Measurements from ENCODE around the gene BTAF1. TPM values are rescaled to one million over a fixed set of nuclear protein-coding genes. Genes with fewer than 3 reads are reported as not detected.

Gene BTAF1
- total RNA-seq, 1 experiment from 2014 or later = 42.5 TPM

GRCh38 chr10:91879515-91880170 is 43.9 kb upstream of the BTAF1 start (continued):
- TF ChIP-seq CTCF (IDR thresholded peaks at IDR 0.05 in 2 of 3, conservative IDR thresholded peaks at IDR 0.05 in 1 of 3; ENCODE audit: borderline replicate concordance in 1 of 3, insufficient read depth in 1 of 3, low read depth in 2 of 3, low read length in 2 of 3) (no peak), ZNF274 (IDR thresholded peaks at IDR 0.05; ENCODE audit: low read depth, low read length) (no peak), FOSL1 (IDR thresholded peaks at IDR 0.05; ENCODE audit: low read depth) (no peak), CEBPB (IDR thresholded peaks at IDR 0.05; ENCODE audit: low read depth) (no peak), ZFX (IDR thresholded peaks at IDR 0.05) (no peak), RAD21 (IDR thresholded peaks at IDR 0.05; ENCODE audit: low read depth) (no peak), SIN3A (IDR thresholded peaks at IDR 0.05; ENCODE audit: low read depth) (no peak), JUND (IDR thresholded peaks at IDR 0.05) (no peak), MAX (IDR thresholded peaks at IDR 0.05) (no peak), ZBTB33 (IDR thresholded peaks at IDR 0.05; ENCODE audit: extremely low read depth, insufficient replicate concordance, low read length) (no peak)

GRCh38 chr10:91880310-91880709 is 43.3 kb upstream of the BTAF1 start:
- Histone ChIP-seq H3K79me2 (ENCODE audit: insufficient read depth, low read length) (no peaks in the 10 kb centered on the region), H2AFZ (ENCODE audit: low read depth, low read length, poor library complexity, severe bottlenecking) (no peak overlapping the region), H3K4me1 (ENCODE audit: control insufficient read depth in 1 of 2, insufficient read depth in 2 of 2, low read length in 2 of 2) (no peaks in the 10 kb centered on the region; a peak in 1 of 4 replicates), H3K4me3 (replicated peaks in 1 of 2; ENCODE audit: low read depth in 1 of 2, low read length in 2 of 2) (no peak overlapping the region), H3K27me3 (ENCODE audit: insufficient read depth, low read length) (no peaks in the 10 kb centered on the region), H3K9ac (ENCODE audit: low read length) (no peak overlapping the region), H3K27ac (ENCODE audit: low read depth, low read length) (no peak overlapping the region), H3K4me2 (ENCODE audit: low read length) (no peak overlapping the region), H3K9me2 (ENCODE audit: insufficient read depth) (no peaks in the 10 kb centered on the region), H4K20me1 (ENCODE audit: insufficient read depth) (no peaks in the 10 kb centered on the region), H3K9me3 (ENCODE audit: control insufficient read depth in 1 of 2, insufficient read depth in 1 of 2, low read depth in 1 of 2, low read length in 2 of 2) (no peaks in the 10 kb centered on the region), H3K36me3 (ENCODE audit: control insufficient read depth in 1 of 2, insufficient read depth in 2 of 2, low read length in 2 of 2) (no peaks in the 10 kb centered on the region)
- DNase-seq (ENCODE audit: low read depth, low spot score) (no peak), ATAC-seq (peak; percentile 69)
- BruUV-seq (replicated peaks) = no TSS peak
- POLR2A ChIA-PET = no interaction called here
- intact Hi-C loops (cut with micrococcal nuclease) = no loop called here
- CTCF ChIA-PET = no interaction called here
- RAD21 ChIA-PET (ENCODE audit: low non-redundant PET in 1 of 2, low total read pairs in 2 of 2, uncharacterized antibody in 2 of 2, unreplicated experiment in 2 of 2) = interaction anchor here in 1 of 2 experiments (0.6 kb wide), 1 partner anchor 47 kb away, joined by 4 read pairs; no protein-coding TSS in a partner anchor
- TF ChIP-seq CBX3 (IDR thresholded peaks at IDR 0.05; ENCODE audit: low read depth) = no peak
- no peak for TF ChIP-seq EGR1 (IDR thresholded peaks at IDR 0.05; ENCODE audit: low read depth)
